Smooth muscle cell (in vitro differentiated cells): ENCODE measurements around the gene FAT3. TPM values are rescaled to one million over a fixed set of nuclear protein-coding genes. Genes with fewer than 3 reads are reported as not detected.

Source experiments
- DNase-seq: peaks from one replicate; lab custom pipeline; 2025; ENCODE audit not compliant: unreplicated experiment; lab: John Stamatoyannopoulos, UW
- H2AFZ ChIP-seq: fragments of 200-600 bp; sonication (generic); 2 replicates; pipeline ENCODE4 v1.6.0; 2016; ENCODE audit warnings: antibody characterized with exemption, low read depth, mild to moderate bottlenecking
- H3F3A ChIP-seq: fragments of 200-600 bp; sonication (generic); 2 replicates; pipeline ENCODE4 v1.6.0; 2017; ENCODE audit warnings: antibody characterized with exemption, low read depth
- H3K27ac ChIP-seq: fragments of 200-600 bp; sonication (generic); 2 replicates; pipeline ENCODE4 v1.5.1; 2016; ENCODE audit warnings: low read depth, mild to moderate bottlenecking
- H3K27me3 ChIP-seq: fragments of 200-600 bp; sonication (generic); 2 replicates; pipeline ENCODE4 v1.6.1; 2016; ENCODE audit warnings: low read depth, mild to moderate bottlenecking
- H3K36me3 ChIP-seq: fragments of 200-600 bp; sonication (generic); 2 replicates; pipeline ENCODE4 v1.5.1; 2016; ENCODE audit warnings: low read depth
- H3K4me1 ChIP-seq: fragments of 200-600 bp; sonication (generic); 2 replicates; pipeline ENCODE4 v1.5.1; 2016; ENCODE audit warnings: low read depth
- H3K4me2 ChIP-seq: fragments of 200-600 bp; sonication (generic); 2 replicates; pipeline ENCODE4 v1.6.0; 2016; ENCODE audit warnings: mild to moderate bottlenecking
- H3K4me3 ChIP-seq: fragments of 200-600 bp; sonication (generic); 2 replicates; pipeline ENCODE4 v1.5.1; 2016; ENCODE audit warnings: mild to moderate bottlenecking
- H3K79me2 ChIP-seq: fragments of 200-600 bp; sonication (generic); 2 replicates; pipeline ENCODE4 v1.6.0; 2016; ENCODE audit warnings: low read depth, mild to moderate bottlenecking
- H3K9ac ChIP-seq: fragments of 200-600 bp; sonication (generic); 2 replicates; pipeline ENCODE4 v1.6.0; 2016; ENCODE audit warnings: low read depth
- H3K9me3 ChIP-seq: fragments of 200-600 bp; sonication (generic); replicated peaks from 2 replicates; pipeline ENCODE4 v1.5.1; 2016; ENCODE audit warnings: low read depth
- H4K20me1 ChIP-seq: fragments of 200-600 bp; sonication (generic); 2 replicates; pipeline ENCODE4 v1.6.0; 2016; ENCODE audit warnings: low read depth
- WGBS: methylation state at CpG from one replicate; pipeline ENCODE4 v1.1.7; 2016; ENCODE audit warnings: low lambda C conversion rate; 5-methylcytosine and 5-hydroxymethylcytosine counted together
- polyA plus RNA-seq: library from polyadenylated mRNA; unstranded; fragments of >200 nt; fragmentation: Nextera tagmentation; extraction: Ambion mirVana; gene quantifications from 2 replicates; pipeline ENCODE4 v1.2.1, GENCODE V29; 2016
- total RNA-seq: library from RNA; depleted of rRNA; stranded (reverse); fragments of >200 nt; gene quantifications from 2 replicates; pipeline ENCODE4 v1.2.3, GENCODE V29; 2014
- TF ChIP-seq, protein P1 (sequence below): fragments of 200-600 bp; sonication (generic); IDR thresholded peaks from 2 replicates; pipeline ENCODE4 v1.5.1; 2017; ENCODE audit warnings: borderline replicate concordance, mild to moderate bottlenecking, antibody characterized with exemption; ENCODE audit not compliant: insufficient read depth, poor library complexity, severe bottlenecking

FAT3 gene
- total and polyA plus RNA-seq, 2 experiments from 2014 or later, result 0.03 to 2.5 TPM

DNA sequence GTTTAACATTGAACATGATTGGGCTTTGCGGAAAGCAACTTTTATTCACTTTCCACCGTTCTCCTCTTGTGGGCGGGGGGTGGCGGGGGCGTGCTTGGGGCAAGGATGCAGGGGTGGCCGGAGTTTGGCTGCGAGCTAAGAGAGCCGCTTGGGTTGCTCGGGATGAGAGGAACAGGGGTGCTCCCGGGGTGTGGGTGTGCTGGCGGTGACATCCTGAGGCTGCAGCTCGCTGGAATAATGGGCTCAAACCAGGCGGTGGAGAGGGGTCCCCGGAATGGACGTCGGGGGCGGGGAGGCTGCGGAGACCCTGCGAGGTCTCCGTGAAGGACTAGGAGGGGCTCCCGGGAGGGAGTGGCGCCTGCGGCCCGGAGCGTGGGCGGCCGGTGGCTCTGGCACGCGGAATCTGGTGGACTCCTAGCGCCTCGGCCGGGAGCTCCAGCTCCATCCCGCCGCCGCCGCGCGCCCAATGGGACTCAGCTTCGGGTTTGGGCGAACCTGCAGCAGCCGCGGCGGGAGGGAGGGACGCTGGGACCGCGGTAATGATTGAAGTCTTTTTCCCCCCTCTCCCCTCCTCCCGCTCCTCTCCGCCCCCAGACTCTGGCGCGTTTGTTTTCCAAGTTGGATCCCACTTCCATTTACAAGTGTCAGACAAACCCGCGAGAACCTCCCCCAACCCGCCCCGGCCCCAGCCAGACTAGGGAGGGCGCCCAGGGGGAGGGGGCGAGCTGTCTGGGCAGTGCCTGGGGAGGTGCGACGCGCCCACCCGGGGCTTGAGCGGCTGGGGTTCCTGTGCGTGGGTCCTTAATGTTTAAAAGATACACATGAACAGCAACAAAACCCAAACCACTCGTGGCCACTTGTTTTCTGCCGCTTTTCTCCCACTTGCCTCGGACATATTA is 2.0 kb downstream of the FAT3 start:
- Histone ChIP-seq H3K9ac (no peak overlapping the region), H3K4me2 (peak overlapping the region; percentile 98), H3K9me3 (no peaks in the 10 kb centered on the region), H3K27me3 (peaks cover 66% of the 10 kb centered on the region), H3K36me3 (no peaks in the 10 kb centered on the region), H3F3A (no peaks in the 10 kb centered on the region), H4K20me1 (no peaks in the 10 kb centered on the region), H3K79me2 (no peaks in the 10 kb centered on the region), H2AFZ (no peak overlapping the region), H3K27ac (no peak overlapping the region), H3K4me3 (peak overlapping the region; percentile 70), H3K4me1 (peaks cover 14% of the 10 kb centered on the region)
- DNase-seq, result no peak
- WGBS, result under 1% methylated on average over 43 of the region's 65 CpGs
- TF ChIP-seq, protein P1, sequence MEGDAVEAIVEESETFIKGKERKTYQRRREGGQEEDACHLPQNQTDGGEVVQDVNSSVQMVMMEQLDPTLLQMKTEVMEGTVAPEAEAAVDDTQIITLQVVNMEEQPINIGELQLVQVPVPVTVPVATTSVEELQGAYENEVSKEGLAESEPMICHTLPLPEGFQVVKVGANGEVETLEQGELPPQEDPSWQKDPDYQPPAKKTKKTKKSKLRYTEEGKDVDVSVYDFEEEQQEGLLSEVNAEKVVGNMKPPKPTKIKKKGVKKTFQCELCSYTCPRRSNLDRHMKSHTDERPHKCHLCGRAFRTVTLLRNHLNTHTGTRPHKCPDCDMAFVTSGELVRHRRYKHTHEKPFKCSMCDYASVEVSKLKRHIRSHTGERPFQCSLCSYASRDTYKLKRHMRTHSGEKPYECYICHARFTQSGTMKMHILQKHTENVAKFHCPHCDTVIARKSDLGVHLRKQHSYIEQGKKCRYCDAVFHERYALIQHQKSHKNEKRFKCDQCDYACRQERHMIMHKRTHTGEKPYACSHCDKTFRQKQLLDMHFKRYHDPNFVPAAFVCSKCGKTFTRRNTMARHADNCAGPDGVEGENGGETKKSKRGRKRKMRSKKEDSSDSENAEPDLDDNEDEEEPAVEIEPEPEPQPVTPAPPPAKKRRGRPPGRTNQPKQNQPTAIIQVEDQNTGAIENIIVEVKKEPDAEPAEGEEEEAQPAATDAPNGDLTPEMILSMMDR, result no peak

GRCh38 chr11:92227230-92227814 is 2.7 kb downstream of the FAT3 start:
- Histone ChIP-seq H3K4me3 (peak overlapping the region; percentile 70), H3K36me3 (no peaks in the 10 kb centered on the region), H3K79me2 (no peaks in the 10 kb centered on the region), H3K4me2 (peak overlapping the region; percentile 98), H3K9me3 (no peaks in the 10 kb centered on the region), H3K9ac (no peak overlapping the region), H4K20me1 (no peaks in the 10 kb centered on the region), H3K27me3 (peaks cover 66% of the 10 kb centered on the region), H3K27ac (no peak overlapping the region), H2AFZ (no peak overlapping the region), H3F3A (no peaks in the 10 kb centered on the region), H3K4me1 (peaks cover 14% of the 10 kb centered on the region)
- DNase-seq, result no peak
- TF ChIP-seq, protein P1, result no peak
- WGBS, result 7% methylated on average over 13 of the region's 13 CpGs

DNA sequence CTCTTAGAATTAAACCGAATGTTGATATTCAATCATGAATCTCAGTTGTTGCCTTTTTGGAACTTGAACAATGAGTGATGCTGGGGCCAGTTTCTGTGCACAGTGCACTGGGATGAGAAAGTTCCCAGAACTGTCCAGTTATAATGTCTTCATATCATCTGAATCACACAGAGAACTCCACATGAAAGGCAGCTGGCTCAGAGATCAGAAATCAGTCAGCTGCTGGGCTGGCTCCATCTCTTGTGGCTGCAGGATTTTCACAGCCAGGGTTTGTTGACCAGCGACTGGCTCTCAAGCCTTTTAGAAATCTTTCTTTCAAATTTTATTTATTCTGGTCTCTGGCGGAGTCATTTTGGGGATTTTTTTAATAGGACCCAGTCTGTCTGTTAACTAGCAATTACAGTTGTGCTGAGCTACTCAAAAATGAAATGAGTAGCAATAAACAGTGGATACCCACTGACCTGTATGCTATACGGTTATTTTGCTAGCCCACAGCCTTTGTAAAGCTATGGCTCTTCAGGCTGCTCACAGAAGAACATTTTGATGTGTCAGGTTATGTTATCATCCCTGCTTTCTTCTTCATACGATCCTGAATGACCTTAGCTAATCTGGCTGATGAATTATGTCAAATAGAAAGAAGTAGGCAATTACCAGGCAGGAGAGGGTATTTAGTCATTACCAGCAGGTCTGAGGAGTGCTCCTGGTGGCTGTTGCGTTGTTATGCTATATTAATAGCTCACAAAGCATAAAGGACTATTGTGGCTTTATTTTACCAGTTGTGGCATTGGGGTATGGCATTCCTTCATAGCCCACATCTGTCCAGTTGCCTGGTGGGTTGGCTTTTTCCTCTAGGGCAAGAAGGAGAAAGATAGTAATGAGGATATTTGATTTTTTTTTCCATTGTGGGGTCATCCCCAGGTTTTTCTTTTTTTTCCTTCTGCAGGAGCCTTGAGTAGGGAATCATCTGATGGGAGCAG is 3.6 kb downstream of the FAT3 start:
- Histone ChIP-seq H3K9me3 (no peaks in the 10 kb centered on the region), H3K4me2 (no peak overlapping the region), H3K36me3 (no peaks in the 10 kb centered on the region), H3F3A (no peaks in the 10 kb centered on the region), H3K79me2 (no peaks in the 10 kb centered on the region), H3K4me3 (no peak overlapping the region), H3K9ac (no peak overlapping the region), H3K27me3 (peaks cover 60% of the 10 kb centered on the region), H3K27ac (no peak overlapping the region), H3K4me1 (peaks cover 14% of the 10 kb centered on the region), H2AFZ (no peak overlapping the region), H4K20me1 (no peaks in the 10 kb centered on the region)
- TF ChIP-seq, protein P1, result no peak
- DNase-seq, result no peak
- 61% methylated on average over 6 of the region's 6 CpGs for WGBS
